HUES6 (cell line): ENCODE data around the gene CADM2.

ENCODE experiments used
- H3K27ac ChIP-seq: 2 replicates; pipeline ENCODE4 v1.7.0; 2013; ENCODE audit warnings: low read depth, mild to moderate bottlenecking, low read length, inconsistent platforms
- H3K27me3 ChIP-seq: 2 replicates; pipeline ENCODE4 v1.6.1; 2013; ENCODE audit warnings: low read length; ENCODE audit not compliant: control insufficient read depth, insufficient read depth
- H3K36me3 ChIP-seq: 2 replicates; pipeline ENCODE4 v1.6.1; 2013; ENCODE audit warnings: low read length; ENCODE audit not compliant: control insufficient read depth, insufficient read depth
- H3K4me1 ChIP-seq: 2 replicates; pipeline ENCODE4 v1.6.1; 2013; ENCODE audit warnings: low read length; ENCODE audit not compliant: control insufficient read depth, insufficient read depth
- H3K4me3 ChIP-seq: 2 replicates; pipeline ENCODE4 v1.5.1; 2013; ENCODE audit warnings: low read depth, low read length
- H3K9ac ChIP-seq: one replicate; pipeline ENCODE4 v1.6.1; 2013; ENCODE audit warnings: mild to moderate bottlenecking, low read length
- H3K9me3 ChIP-seq: 2 replicates; pipeline ENCODE4 v1.6.1; 2013; ENCODE audit warnings: low read depth, low read length; ENCODE audit not compliant: control insufficient read depth, insufficient read depth

The CADM2 gene

GRCh38 chr3:86104154-86104553, 1145.4 kb downstream of the CADM2 start:
- no peak overlapping the region for H3K4me3 ChIP-seq
- H3K36me3 ChIP-seq: no peaks in the 10 kb centered on the region
- H3K27me3 ChIP-seq: no peaks in the 10 kb centered on the region
- H3K9ac ChIP-seq: no peak overlapping the region
- H3K27ac ChIP-seq: no peak overlapping the region
- H3K9me3 ChIP-seq: peaks cover 7% of the 10 kb centered on the region
- H3K4me1 ChIP-seq: peaks cover 5% of the 10 kb centered on the region

GRCh38 chr3:86109434-86109833, 1150.6 kb downstream of the CADM2 start:
- H3K36me3 ChIP-seq: no peaks in the 10 kb centered on the region
- no peak overlapping the region; the same call in 1 of the 2 replicates for H3K27ac ChIP-seq
- peaks cover 7% of the 10 kb centered on the region; the same call in 1 of the 2 replicates for H3K9me3 ChIP-seq
- no peak overlapping the region for H3K4me3 ChIP-seq
- no peak overlapping the region for H3K9ac ChIP-seq
- H3K4me1 ChIP-seq: peaks cover 2% of the 10 kb centered on the region
- H3K27me3 ChIP-seq: no peaks in the 10 kb centered on the region
